ENCODE results near the gene SLC25A42. TPM values are rescaled to one million over a fixed set of nuclear protein-coding genes. Genes with fewer than 3 reads are reported as not detected.
"Not testable (repeated sequence)": the region's sequence is repeated elsewhere in the genome, so short reads cannot be mapped to it uniquely, and the experiment has no call there.

Gene SLC25A42
- total and polyA plus RNA-seq, 2 donors (not counting 1 experiment from before 2014, with no cell fraction given), result 36.5 to 83.9 TPM

GRCh38 chr19:19098703-19099632, 35.2 kb downstream of the SLC25A42 start:
- Histone ChIP-seq H3K36me3 (replicated peaks in 1 of 2; ENCODE audit: control extremely low read depth in 1 of 2, control insufficient read depth in 1 of 2, extremely low read depth in 1 of 2, insufficient read depth in 2 of 2, low read length in 1 of 2) (peaks cover 0 to 46% of the 10 kb centered on the region in 2 experiments), H3K9me3 (ENCODE audit: control extremely low read depth in 1 of 3, control insufficient read depth in 2 of 3, insufficient read depth in 1 of 3, low read length in 2 of 3) (no peaks in the 10 kb centered on the region), H3K4me3 (ENCODE audit: control extremely low read depth in 1 of 5, extremely low read depth in 1 of 5, insufficient read depth in 1 of 5, low read depth in 2 of 5, low read length in 4 of 5) (no peak overlapping the region), H3K4me2 (replicated peaks; ENCODE audit: low read depth, low read length, poor library complexity, severe bottlenecking) (no peak overlapping the region), H3K4me1 (ENCODE audit: control insufficient read depth in 2 of 2, insufficient read depth in 2 of 2, low read length in 2 of 2) (no peaks in the 10 kb centered on the region), H3K9ac (ENCODE audit: low read length) (no peak overlapping the region), H3K27ac (ENCODE audit: low read length in 2 of 2) (no peak overlapping the region), H3K79me2 (ENCODE audit: control insufficient read depth, insufficient read depth, low read length) (peaks cover 12% of the 10 kb centered on the region), H4K20me1 (ENCODE audit: control insufficient read depth, insufficient read depth, low read length, poor library complexity, severe bottlenecking) (peaks cover 24% of the 10 kb centered on the region), H3K27me3 (replicated peaks in 1 of 4; ENCODE audit: control extremely low read depth in 1 of 4, control insufficient read depth in 3 of 4, insufficient read depth in 4 of 4, low read length in 3 of 4) (no peaks in the 10 kb centered on the region), H2AFZ (ENCODE audit: insufficient read depth, low read depth, low read length, poor library complexity, severe bottlenecking) (no peak overlapping the region)
- ATAC-seq (ENCODE audit: low read depth), result no peak
- WGBS (ENCODE audit: insufficient coverage), result 95% methylated on average over 18 of the region's 18 CpGs
- no peaks in the 10 kb centered on the region for H3K27me3 Mint-ChIP-seq
- CTCF ChIA-PET, result no interaction called here
- intact Hi-C loops (cut with micrococcal nuclease), result no loop called here
- H3K4me3 Mint-ChIP-seq, result no peak overlapping the region
- POLR2A ChIA-PET, result interaction anchor here (0.9 kb wide), 1 partner anchor 36 kb away, joined by 3 read pairs; no protein-coding TSS in a partner anchor
- TF ChIP-seq, protein P1, sequence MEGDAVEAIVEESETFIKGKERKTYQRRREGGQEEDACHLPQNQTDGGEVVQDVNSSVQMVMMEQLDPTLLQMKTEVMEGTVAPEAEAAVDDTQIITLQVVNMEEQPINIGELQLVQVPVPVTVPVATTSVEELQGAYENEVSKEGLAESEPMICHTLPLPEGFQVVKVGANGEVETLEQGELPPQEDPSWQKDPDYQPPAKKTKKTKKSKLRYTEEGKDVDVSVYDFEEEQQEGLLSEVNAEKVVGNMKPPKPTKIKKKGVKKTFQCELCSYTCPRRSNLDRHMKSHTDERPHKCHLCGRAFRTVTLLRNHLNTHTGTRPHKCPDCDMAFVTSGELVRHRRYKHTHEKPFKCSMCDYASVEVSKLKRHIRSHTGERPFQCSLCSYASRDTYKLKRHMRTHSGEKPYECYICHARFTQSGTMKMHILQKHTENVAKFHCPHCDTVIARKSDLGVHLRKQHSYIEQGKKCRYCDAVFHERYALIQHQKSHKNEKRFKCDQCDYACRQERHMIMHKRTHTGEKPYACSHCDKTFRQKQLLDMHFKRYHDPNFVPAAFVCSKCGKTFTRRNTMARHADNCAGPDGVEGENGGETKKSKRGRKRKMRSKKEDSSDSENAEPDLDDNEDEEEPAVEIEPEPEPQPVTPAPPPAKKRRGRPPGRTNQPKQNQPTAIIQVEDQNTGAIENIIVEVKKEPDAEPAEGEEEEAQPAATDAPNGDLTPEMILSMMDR (IDR thresholded peaks at IDR 0.05), result no peak
- TF ChIP-seq EZH2 (IDR thresholded peaks at IDR 0.05; ENCODE audit: borderline replicate concordance, insufficient read depth, low read depth, low read length, poor library complexity, severe bottlenecking), result no peak
- no peak for DNase-seq
- no peak overlapping the region for H3K27ac Mint-ChIP-seq
- no peaks in the 10 kb centered on the region for H3K9me3 Mint-ChIP-seq (ENCODE audit: insufficient read depth)
- no peaks in the 10 kb centered on the region for H3K4me1 Mint-ChIP-seq

DNA sequence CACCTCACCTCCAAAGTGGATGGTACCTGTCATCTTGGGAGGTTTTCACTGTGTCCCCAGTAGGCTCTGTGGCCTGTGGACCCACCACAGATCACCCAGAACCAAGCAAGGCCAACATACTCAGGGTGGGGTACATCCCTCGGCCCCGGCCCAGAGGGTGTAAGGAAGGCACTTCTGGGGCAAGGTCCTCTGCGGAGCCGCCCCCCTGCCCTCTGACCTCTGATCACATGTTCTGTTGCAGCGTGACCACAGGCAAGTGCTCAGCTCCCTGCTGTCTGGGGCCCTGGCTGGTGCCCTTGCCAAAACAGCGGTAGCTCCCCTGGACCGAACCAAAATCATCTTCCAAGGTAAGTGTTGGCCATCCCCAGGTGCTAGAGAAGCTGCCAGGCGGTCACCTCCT, 37.7 kb downstream of the SLC25A42 start:
- Mint-ChIP-seq H3K27me3 (no peaks in the 10 kb centered on the region), H3K9me3 (ENCODE audit: insufficient read depth) (no peaks in the 10 kb centered on the region), H3K4me1 (peaks cover 9% of the 10 kb centered on the region), H3K27ac (no peak overlapping the region), H3K4me3 (no peak overlapping the region)
- Histone ChIP-seq H3K27ac (ENCODE audit: low read length in 2 of 2) (no peak overlapping the region), H3K79me2 (ENCODE audit: control insufficient read depth, insufficient read depth, low read length) (no peaks in the 10 kb centered on the region), H2AFZ (ENCODE audit: insufficient read depth, low read depth, low read length, poor library complexity, severe bottlenecking) (no peak overlapping the region), H3K4me1 (ENCODE audit: control insufficient read depth in 2 of 2, insufficient read depth in 2 of 2, low read length in 2 of 2) (no peaks in the 10 kb centered on the region), H3K9me3 (ENCODE audit: control extremely low read depth in 1 of 3, control insufficient read depth in 2 of 3, insufficient read depth in 1 of 3, low read length in 2 of 3) (no peaks in the 10 kb centered on the region), H3K4me2 (replicated peaks; ENCODE audit: low read depth, low read length, poor library complexity, severe bottlenecking) (no peak overlapping the region), H4K20me1 (ENCODE audit: control insufficient read depth, insufficient read depth, low read length, poor library complexity, severe bottlenecking) (peaks cover 18% of the 10 kb centered on the region), H3K36me3 (replicated peaks in 1 of 2; ENCODE audit: control extremely low read depth in 1 of 2, control insufficient read depth in 1 of 2, extremely low read depth in 1 of 2, insufficient read depth in 2 of 2, low read length in 1 of 2) (peaks cover 0 to 47% of the 10 kb centered on the region in 2 experiments), H3K4me3 (ENCODE audit: control extremely low read depth in 1 of 5, extremely low read depth in 1 of 5, insufficient read depth in 1 of 5, low read depth in 2 of 5, low read length in 4 of 5) (no peak overlapping the region), H3K9ac (ENCODE audit: low read length) (no peak overlapping the region), H3K27me3 (replicated peaks in 1 of 4; ENCODE audit: control extremely low read depth in 1 of 4, control insufficient read depth in 3 of 4, insufficient read depth in 4 of 4, low read length in 3 of 4) (no peaks in the 10 kb centered on the region)
- ChIA-PET CTCF (interaction anchor here (1.4 kb wide), 1 partner anchor 14 kb away, joined by 4 read pairs; no protein-coding TSS in a partner anchor), POLR2A (no interaction called here)
- 100% methylated on average over 7 of the region's 8 CpGs for WGBS (ENCODE audit: insufficient coverage)
- DNase-seq (no peak), ATAC-seq (ENCODE audit: low read depth) (no peak)
- TF ChIP-seq EZH2 (IDR thresholded peaks at IDR 0.05; ENCODE audit: borderline replicate concordance, insufficient read depth, low read depth, low read length, poor library complexity, severe bottlenecking), result no peak
- TF ChIP-seq, protein P1 (IDR thresholded peaks at IDR 0.05), result no peak
- intact Hi-C loops (cut with micrococcal nuclease), result no loop called here

GRCh38 chr19:19102566-19102965, 38.8 kb downstream of the SLC25A42 start:
- ATAC-seq (ENCODE audit: low read depth); H3K4me3 Mint-ChIP-seq; intact Hi-C loops (cut with micrococcal nuclease); H3K4me3 ChIP-seq (ENCODE audit: control extremely low read depth in 1 of 5, extremely low read depth in 1 of 5, insufficient read depth in 1 of 5, low read depth in 2 of 5, low read length in 4 of 5); H3K27ac Mint-ChIP-seq; H3K27me3 Mint-ChIP-seq; H3K9me3 ChIP-seq (ENCODE audit: control extremely low read depth in 1 of 3, control insufficient read depth in 2 of 3, insufficient read depth in 1 of 3, low read length in 2 of 3); H3K79me2 ChIP-seq (ENCODE audit: control insufficient read depth, insufficient read depth, low read length); H3K27me3 ChIP-seq (replicated peaks in 1 of 4; ENCODE audit: control extremely low read depth in 1 of 4, control insufficient read depth in 3 of 4, insufficient read depth in 4 of 4, low read length in 3 of 4); POLR2A ChIA-PET; H3K27ac ChIP-seq (ENCODE audit: low read length in 2 of 2); DNase-seq; H3K4me2 ChIP-seq (replicated peaks; ENCODE audit: low read depth, low read length, poor library complexity, severe bottlenecking); H2AFZ ChIP-seq (ENCODE audit: insufficient read depth, low read depth, low read length, poor library complexity, severe bottlenecking); H3K4me1 ChIP-seq (ENCODE audit: control insufficient read depth in 2 of 2, insufficient read depth in 2 of 2, low read length in 2 of 2); H3K4me1 Mint-ChIP-seq; H3K9ac ChIP-seq (ENCODE audit: low read length); H3K9me3 Mint-ChIP-seq (ENCODE audit: insufficient read depth): not testable (repeated sequence)
- peaks cover 0 to 45% of the 10 kb centered on the region in 2 experiments for H3K36me3 ChIP-seq (replicated peaks in 1 of 2; ENCODE audit: control extremely low read depth in 1 of 2, control insufficient read depth in 1 of 2, extremely low read depth in 1 of 2, insufficient read depth in 2 of 2, low read length in 1 of 2)
- 100% methylated on average over 2 of the region's 10 CpGs for WGBS (ENCODE audit: insufficient coverage)
- peaks cover 18% of the 10 kb centered on the region for H4K20me1 ChIP-seq (ENCODE audit: control insufficient read depth, insufficient read depth, low read length, poor library complexity, severe bottlenecking)
- CTCF ChIA-PET, result interaction anchor here (1.4 kb wide), 1 partner anchor 13 kb away, joined by 4 read pairs; no protein-coding TSS in a partner anchor
